Stimulated activated CD4-positive, alpha-beta T cell treated with anti-CD3 and anti-CD28 coated beads, Interleukin-12 subunit alpha, Interleukin-12 subunit beta, amount 100 ng/mL, for 48 hours (primary cell): ENCODE results near the gene SPRED2.

Experiments
- DNase-seq, 3 donors: peaks; one replicate each; pipeline ENCODE4 v3.0.0-alpha.2; 2020; ENCODE audit warnings: low read depth in 2 of 3, low spot score in 1 of 3

SPRED2 gene, protein sequence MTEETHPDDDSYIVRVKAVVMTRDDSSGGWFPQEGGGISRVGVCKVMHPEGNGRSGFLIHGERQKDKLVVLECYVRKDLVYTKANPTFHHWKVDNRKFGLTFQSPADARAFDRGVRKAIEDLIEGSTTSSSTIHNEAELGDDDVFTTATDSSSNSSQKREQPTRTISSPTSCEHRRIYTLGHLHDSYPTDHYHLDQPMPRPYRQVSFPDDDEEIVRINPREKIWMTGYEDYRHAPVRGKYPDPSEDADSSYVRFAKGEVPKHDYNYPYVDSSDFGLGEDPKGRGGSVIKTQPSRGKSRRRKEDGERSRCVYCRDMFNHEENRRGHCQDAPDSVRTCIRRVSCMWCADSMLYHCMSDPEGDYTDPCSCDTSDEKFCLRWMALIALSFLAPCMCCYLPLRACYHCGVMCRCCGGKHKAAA

GRCh38 chr2:65432227-65433190 lies at the start of gene SPRED2:
SPRED2 (minus strand) TSS chr2:65432599; CDS start chr2:65431987, 612 bp downstream.
- DNase-seq = peak; percentile 45 to 70 (median 69)

DNA sequence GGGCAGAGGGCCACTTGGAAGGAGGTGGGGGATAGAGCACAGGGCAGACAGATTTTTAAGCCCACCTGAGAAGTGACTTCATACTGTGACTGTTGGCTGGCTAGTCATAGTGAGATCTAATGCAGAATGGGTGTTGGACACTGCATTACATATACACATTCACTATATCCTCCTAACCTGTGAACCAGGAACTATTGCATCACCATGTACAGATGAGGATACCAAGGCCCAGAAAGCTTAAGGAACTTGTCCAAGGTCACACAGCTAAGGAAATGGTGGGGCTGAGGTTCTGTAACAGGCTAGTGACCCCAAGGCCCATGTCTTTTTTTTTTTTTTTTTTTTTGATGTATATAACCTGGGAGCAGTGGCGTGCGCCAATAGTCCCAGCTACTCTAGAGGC lies 49.6 kb upstream of the SPRED2 start:
- no peak for DNase-seq

DNA sequence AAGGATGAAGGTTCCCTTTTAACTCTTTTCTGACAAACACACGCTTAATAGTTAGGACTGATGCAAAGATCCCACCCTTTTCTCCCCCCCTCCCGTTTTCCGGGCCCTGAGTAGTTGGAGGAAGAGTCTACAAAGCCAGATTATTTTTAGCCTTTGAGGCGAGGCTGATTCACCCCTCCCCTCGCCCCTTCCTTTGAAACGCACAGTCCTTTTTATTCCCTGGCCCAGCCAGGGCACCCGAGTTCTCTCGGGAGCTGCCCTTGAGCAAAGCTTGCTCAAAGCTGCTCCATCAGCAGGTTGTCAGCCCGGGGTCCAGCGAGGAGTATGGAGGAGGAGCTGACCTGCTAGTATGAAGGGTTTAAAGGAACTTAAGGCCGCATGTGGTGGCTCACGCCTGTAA lies 47.1 kb upstream of the SPRED2 start:
- no peak for DNase-seq

GRCh38 chr2:65478498-65479135 lies 46.2 kb upstream of the SPRED2 start:
- no peak for DNase-seq

GRCh38 chr2:65477590-65477989 lies 45.2 kb upstream of the SPRED2 start:
- DNase-seq = no peak

DNA sequence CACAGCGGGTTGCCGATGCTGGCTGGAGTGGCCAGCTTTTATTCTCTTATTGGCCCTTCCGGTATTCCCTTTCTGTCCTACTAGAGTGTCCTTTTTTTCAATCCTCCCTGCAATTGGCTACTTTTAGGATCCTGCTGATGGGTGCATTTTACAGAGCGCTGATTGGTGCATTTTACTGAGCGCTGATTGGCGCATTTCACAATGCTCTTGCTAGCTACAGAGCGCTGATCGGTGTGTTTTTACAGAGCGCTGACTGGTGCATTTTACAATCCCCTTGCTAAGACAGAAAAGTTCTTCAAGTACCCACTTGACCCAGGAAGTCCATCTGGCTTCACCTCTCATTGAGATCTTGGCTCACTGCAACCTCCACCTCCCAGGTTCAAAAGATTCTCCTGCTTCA lies 44.4 kb upstream of the SPRED2 start:
- DNase-seq = no peak

- DNase-seq = no peak
Observed at GRCh38 chr2:65475000-65475399, 42.6 kb upstream of the SPRED2 start.

GRCh38 chr2:65473045-65473444 lies 40.6 kb upstream of the SPRED2 start:
- no peak for DNase-seq

DNA sequence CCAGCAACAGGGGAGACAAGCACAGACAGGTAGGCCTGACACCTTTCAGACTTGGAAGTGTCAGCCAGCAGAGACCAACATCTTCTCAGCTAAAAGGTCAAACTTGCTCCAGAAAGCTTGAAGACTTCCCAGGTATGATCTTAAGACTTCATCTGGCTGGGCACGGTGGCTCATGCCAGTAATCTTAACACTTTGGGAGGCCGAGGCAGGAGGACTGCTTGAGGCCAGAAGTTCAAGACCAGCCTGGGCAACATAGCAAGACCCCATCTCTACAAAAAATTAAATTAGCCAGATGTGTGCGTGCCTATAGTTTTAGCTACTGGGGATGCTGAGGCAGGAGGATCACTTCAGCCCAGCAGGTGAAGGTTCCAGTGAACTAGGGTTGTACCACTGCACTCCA lies 39.0 kb upstream of the SPRED2 start:
- DNase-seq = no peak

DNA sequence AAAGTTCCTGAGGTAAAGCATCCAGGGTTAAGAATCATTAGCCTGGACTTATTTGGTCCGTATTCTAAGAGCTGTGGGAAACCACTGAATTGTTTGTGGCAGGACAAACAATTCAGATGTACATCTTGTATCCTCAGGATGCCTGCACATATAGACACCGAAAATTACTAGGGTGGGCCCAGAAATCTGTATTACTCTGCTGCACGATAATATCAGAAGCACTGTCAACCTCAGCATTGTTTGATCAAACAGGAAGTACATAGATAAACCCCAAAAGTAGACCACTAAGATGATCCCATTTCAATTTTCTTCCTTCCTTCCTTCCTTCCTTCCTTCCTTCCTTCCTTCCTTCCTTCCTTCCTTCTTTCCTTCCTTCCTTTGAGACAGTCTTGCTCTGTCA lies 34.2 kb upstream of the SPRED2 start:
- DNase-seq = no peak

DNA sequence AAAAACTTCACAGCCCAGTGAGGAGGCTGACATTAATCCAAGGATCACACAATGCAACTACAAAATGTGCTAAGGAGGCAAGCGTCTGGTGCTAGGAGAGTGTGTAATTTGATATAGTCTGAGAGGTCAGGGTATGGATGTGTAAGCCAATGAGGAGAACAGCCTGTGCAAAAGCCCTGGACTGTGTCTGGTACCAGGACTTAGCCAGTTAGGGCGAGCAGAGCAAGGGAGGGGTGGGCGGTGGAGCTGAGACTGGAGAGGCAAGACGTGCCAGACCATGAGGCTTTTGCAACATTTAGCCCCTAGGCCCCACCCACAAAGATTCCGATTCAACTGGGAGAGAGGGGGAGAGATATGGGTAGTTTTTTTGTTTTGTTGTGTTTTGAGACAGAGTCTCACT lies 33.5 kb upstream of the SPRED2 start:
- no peak for DNase-seq

DNA sequence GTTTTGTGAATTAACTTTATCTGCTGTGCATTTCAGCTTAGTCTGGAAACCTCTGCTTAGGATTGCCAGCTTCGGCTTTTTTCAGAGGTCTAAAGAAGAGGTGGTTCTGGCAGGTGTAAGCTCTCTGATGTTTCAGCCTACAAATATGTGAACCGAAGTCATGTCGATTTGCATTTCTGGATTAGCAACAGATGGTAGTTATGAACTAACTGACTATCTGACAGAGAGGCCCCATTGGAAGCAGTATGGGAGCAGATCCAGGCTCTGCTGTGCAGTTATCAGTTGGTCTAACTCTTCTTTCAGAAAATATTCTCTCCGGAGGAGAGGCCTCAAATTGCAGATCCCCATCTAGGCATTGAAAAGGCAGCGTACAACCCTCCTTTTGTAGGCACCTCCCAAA lies 32.7 kb upstream of the SPRED2 start:
- DNase-seq = no peak

DNA sequence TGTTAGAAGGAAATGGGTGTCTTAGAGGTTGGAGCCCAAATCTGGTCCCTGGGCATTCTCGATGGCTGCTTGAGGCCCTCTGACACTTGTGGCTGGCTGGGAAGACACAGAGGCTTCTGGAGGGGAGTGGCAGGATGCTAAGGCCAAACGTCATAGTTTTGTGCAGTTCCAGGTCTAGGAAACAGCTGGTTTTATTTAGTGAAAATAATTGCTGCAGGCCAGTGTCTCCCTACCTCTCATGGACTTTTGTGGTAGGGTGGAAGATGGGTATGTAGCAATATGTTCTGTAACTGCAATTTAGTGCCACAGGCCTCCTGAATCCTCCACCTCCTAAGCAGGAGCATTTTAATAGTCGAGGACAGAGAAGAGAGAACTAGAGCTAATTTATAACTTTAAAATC lies 32.2 kb upstream of the SPRED2 start:
- DNase-seq = no peak

- no peak for DNase-seq
Observed at GRCh38 chr2:65458999-65459398, 26.6 kb upstream of the SPRED2 start.

GRCh38 chr2:65456886-65457285 lies 24.5 kb upstream of the SPRED2 start:
- no peak for DNase-seq

- no peak for DNase-seq
Observed at GRCh38 chr2:65456064-65456463, 23.7 kb upstream of the SPRED2 start.

DNA sequence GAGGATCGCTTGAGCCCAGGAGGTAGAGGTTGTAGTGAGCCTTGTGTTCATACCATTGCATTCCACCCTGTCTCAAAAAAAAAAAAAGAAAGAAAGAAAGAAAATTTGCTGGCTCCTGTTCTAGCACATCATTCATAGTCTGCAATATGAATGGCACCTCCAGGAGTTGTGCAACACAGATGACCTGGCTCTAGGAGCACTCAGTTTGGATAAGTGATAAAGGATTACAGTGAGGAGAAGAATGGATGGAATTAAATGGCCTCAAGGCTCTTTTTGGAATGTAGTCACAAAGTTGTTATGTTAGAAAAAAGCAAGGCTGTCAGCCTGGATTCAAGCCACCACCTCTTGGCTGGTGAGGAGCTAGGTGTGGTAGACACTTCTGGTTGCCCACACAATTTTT lies 21.5 kb upstream of the SPRED2 start:
- no peak for DNase-seq

DNA sequence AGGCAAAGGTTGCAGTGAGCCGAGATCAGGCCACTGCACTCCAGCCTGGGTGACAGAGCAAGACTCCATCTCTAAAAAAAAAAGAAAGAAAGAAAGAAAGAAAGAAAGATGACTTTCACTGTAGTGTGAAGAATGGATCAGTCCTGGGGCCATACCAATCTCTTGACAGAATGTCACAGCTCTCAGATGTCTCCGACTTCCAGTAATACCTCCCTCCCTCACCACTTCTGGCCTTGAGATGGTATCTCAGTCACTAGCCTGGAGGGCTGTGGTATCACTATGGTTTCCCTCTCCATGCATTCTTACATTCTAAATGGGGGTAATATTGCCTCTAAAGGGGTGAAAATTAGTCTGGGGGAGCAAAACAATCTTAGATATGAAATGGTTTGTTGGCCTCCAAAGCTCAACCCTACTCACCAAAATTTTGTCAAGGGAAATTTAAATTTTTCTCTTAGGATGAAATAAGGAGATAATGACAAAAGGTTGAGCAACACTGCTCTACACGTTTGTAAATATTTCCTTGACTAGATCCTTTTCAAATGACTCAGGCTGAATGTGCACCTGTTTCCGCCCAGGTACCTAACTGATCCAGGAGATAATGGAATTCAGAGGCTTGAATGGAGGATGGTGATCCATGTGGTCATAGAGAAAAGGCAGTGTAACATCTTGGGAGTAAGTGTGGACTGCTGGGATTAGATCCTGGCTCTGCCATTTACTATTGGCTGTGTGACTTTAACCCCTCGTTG lies 19.9 kb upstream of the SPRED2 start:
- DNase-seq = no peak

GRCh38 chr2:65450810-65451209 lies 18.4 kb upstream of the SPRED2 start:
- no peak for DNase-seq

DNA sequence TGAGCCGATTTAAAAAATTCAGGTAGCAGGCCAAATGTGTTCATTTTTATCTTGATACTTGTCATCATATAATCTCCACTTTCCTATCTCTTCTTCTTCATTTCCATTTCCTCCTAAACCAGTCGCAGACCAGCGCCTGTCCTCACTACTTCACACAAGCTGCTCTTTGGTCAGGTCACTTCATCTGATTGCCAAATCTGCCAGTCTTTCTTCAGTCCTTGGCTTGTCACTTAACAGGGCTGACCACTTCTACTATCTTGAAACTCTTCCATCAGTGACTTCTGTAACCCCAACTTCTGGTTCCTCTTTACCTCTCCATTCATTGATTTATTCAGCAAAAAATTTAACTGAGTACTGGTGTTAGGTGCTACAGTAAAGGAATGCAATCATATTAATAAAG lies 18.0 kb upstream of the SPRED2 start:
- no peak for DNase-seq
